K562 (cell line): ENCODE measurements around the gene ANKRD24. TPM values are rescaled to one million over a fixed set of nuclear protein-coding genes. Genes with fewer than 3 reads are reported as not detected.
A peak's percentile ranks its signal among the peaks of the same experiment; 100 is the strongest.
"Not testable (repeated sequence)": the region's sequence is repeated elsewhere in the genome, so short reads cannot be mapped to it uniquely, and the experiment has no call there.

Source experiments
- ATAC-seq: fragments of 200-7000 bp; cut with Tn5 transposase; 3 replicates; pipeline ENCODE4 v1.9.1; 2020; ENCODE audit warnings: moderate library complexity
- BruUV-seq: library from RNA; stranded (reverse); fragments of 400-500 nt; replicated peaks from 2 replicates; lab custom pipeline; 2021; lab: Mats Ljungman, UMichigan
- CTCF ChIA-PET: fragments of 300-600 bp; formaldehyde crosslinking; extraction: SDS; loops from one replicate; lab custom pipeline; 2021; ENCODE audit warnings: low intra/inter-chr PET ratio; lab: Yijun Ruan, JAX
- POLR2A ChIA-PET: fragments of 300-600, 350-650 bp; sonication (Branson Sonifier 250); formaldehyde crosslinking; extraction: SDS; loops from one replicate; lab custom pipeline; 2021; ENCODE audit warnings: antibody characterized with exemption, inconsistent platforms; lab: Yijun Ruan, JAX
- DNase-seq, 4 experiments: peaks; one replicate each; pipeline versions ENCODE4 v3.0.0 to v3.0.0-alpha.2; 2011 to 2018; ENCODE audit warnings: low spot score in 3 of 4, mixed read lengths in 3 of 4; ENCODE audit errors: extremely low read depth in 1 of 4
- FAIRE-seq: peaks from 2 replicates; lab custom pipeline; 2011; peaks lifted over from hg19 to GRCh38; lab: Jason Lieb, UNC
- H2AFZ ChIP-seq: 2 replicates; pipeline ENCODE4 v1.6.0; 2011; ENCODE audit warnings: low read depth, low read length, control low read depth, inconsistent platforms
- H3K27ac ChIP-seq: fragments of 200-600 bp; 3 replicates; pipeline ENCODE4 v1.8.0; 2011; ENCODE audit warnings: low read depth, mild to moderate bottlenecking, control low read depth, inconsistent platforms, low read length, moderate library complexity, mixed read lengths; ENCODE audit errors: extremely low read depth
- H3K27me3 ChIP-seq, 2 experiments: fragments of 300-600 bp in 1 of 2; 2 replicates in 1 of 2; 3 replicates in 1 of 2; pipeline versions ENCODE4 v1.6.0 to v1.8.0; 2011; ENCODE audit warnings: inconsistent platforms in 2 of 2, low read length in 2 of 2, mild to moderate bottlenecking in 1 of 2, mixed read lengths in 1 of 2, moderate library complexity in 1 of 2; ENCODE audit not compliant: control insufficient read depth in 2 of 2, insufficient read depth in 2 of 2
- H3K36me3 ChIP-seq: fragments of 300-600 bp; 3 replicates; pipeline ENCODE4 v1.8.0; 2011; ENCODE audit warnings: mild to moderate bottlenecking, low read length, inconsistent platforms; ENCODE audit not compliant: control insufficient read depth, insufficient read depth
- H3K4me1 ChIP-seq, 2 experiments: fragments of 200-600 bp in 1 of 2; replicated peaks in 1 of 2; 2 replicates in 1 of 2; 3 replicates in 1 of 2; pipeline versions ENCODE4 v1.5.1 to v1.8.0; 2011; ENCODE audit warnings: inconsistent platforms in 2 of 2, low read length in 2 of 2, mild to moderate bottlenecking in 1 of 2, mixed read lengths in 1 of 2, moderate library complexity in 1 of 2; ENCODE audit not compliant: control insufficient read depth in 2 of 2, insufficient read depth in 2 of 2
- H3K4me2 ChIP-seq: 2 replicates; pipeline ENCODE4 v1.6.1; 2011; ENCODE audit warnings: low read length, control low read depth, inconsistent platforms, mixed read lengths; ENCODE audit not compliant: insufficient read depth
- H3K4me3 ChIP-seq: fragments of 200-600 bp; sonication (generic), shearing (Covaris generic); 2 replicates; pipeline ENCODE4 v1.5.1; 2016; ENCODE audit warnings: control low read depth, inconsistent platforms
- H3K79me2 ChIP-seq: fragments of 200-600 bp; 3 replicates; pipeline ENCODE4 v1.8.0; 2011; ENCODE audit warnings: low read length, inconsistent platforms; ENCODE audit not compliant: control insufficient read depth, insufficient read depth
- H3K9ac ChIP-seq, 2 experiments: 2 replicates each; pipeline versions ENCODE4 v1.6.0 to v1.6.1; 2011; ENCODE audit warnings: low read depth in 2 of 2, low read length in 2 of 2, control low read depth in 1 of 2, inconsistent platforms in 1 of 2, mild to moderate bottlenecking in 1 of 2, mixed read lengths in 1 of 2; ENCODE audit not compliant: insufficient read depth in 1 of 2
- H3K9me1 ChIP-seq: one replicate; pipeline ENCODE4 v1.6.0; 2011; ENCODE audit warnings: inconsistent platforms, mild to moderate bottlenecking, low read length, moderate library complexity; ENCODE audit not compliant: control insufficient read depth, insufficient read depth
- H3K9me3 ChIP-seq: replicated peaks from 2 replicates; pipeline ENCODE4 v1.5.1; 2011; ENCODE audit warnings: low read depth, low read length, inconsistent platforms; ENCODE audit not compliant: control insufficient read depth, insufficient read depth
- H4K20me1 ChIP-seq: replicated peaks from 2 replicates; pipeline ENCODE4 v1.6.1; 2011; ENCODE audit warnings: low read length, inconsistent platforms, mixed read lengths; ENCODE audit not compliant: control insufficient read depth, insufficient read depth
- BCOR ChIP-seq: fragments of 450-650 bp; IDR thresholded peaks from 2 replicates; pipeline ENCODE4 v1.6.1; 2016
- CHD4 ChIP-seq: fragments of 200-600 bp; sonication (generic); IDR thresholded peaks from 3 replicates; pipeline ENCODE4 v1.6.1; 2012; ENCODE audit warnings: low read depth, mild to moderate bottlenecking, mixed read lengths, low read length, inconsistent platforms; ENCODE audit not compliant: insufficient read depth, insufficient replicate concordance, poor library complexity, severe bottlenecking
- CREBBP ChIP-seq: IDR thresholded peaks from one replicate; pipeline ENCODE4 v1.6.1; 2012; ENCODE audit warnings: low read depth, mild to moderate bottlenecking, control low read depth, inconsistent platforms, low read length
- DACH1 ChIP-seq: fragments of 450-650 bp; IDR thresholded peaks from 2 replicates; pipeline ENCODE4 v1.6.1; 2018; ENCODE audit not compliant: partially characterized antibody
- FOXP1 ChIP-seq: sonication (generic); formaldehyde crosslinking; IDR thresholded peaks from 2 replicates; pipeline ENCODE4 v1.8.0; 2022; ENCODE audit warnings: mild to moderate bottlenecking, missing genetic modification reagents
- HDAC1 ChIP-seq, 2 experiments: fragments of 450-650 bp; IDR thresholded peaks; 2 replicates each; pipeline ENCODE4 v1.6.1; 2016 to 2017; ENCODE audit warnings: inconsistent platforms in 1 of 2, mild to moderate bottlenecking in 1 of 2, moderate library complexity in 1 of 2
- NKRF ChIP-seq: fragments of 450-650 bp; IDR thresholded peaks from 2 replicates; pipeline ENCODE4 v1.6.1; 2016; ENCODE audit warnings: borderline replicate concordance
- RBM25 ChIP-seq: fragments of 200-400 bp; formaldehyde crosslinking; IDR thresholded peaks from 2 replicates; pipeline ENCODE4 v1.6.1; 2018; ENCODE audit warnings: low read length, low read depth, moderate library complexity; ENCODE audit not compliant: severe bottlenecking
- RCOR1 ChIP-seq, 2 experiments: IDR thresholded peaks; 2 replicates each; pipeline ENCODE4 v1.6.1; 2012; ENCODE audit warnings: low read depth in 2 of 2, low read length in 2 of 2, borderline replicate concordance in 1 of 2, improper control_type of control experiment in 1 of 2
- ZKSCAN8 ChIP-seq: fragments of 200-800 bp; sonication (Bioruptor generic); IDR thresholded peaks from 2 replicates; pipeline ENCODE4 v1.6.1; 2016; ENCODE audit warnings: missing genetic modification characterization, missing compliant biosample characterization
- ZNF384 ChIP-seq: IDR thresholded peaks from 2 replicates; pipeline ENCODE4 v1.6.1; 2012; ENCODE audit warnings: low read depth, low read length, improper control_type of control experiment
- ZNF512 ChIP-seq: IDR thresholded peaks from 2 replicates; pipeline ENCODE4 v1.6.1; 2016; ENCODE audit warnings: missing genetic modification characterization, missing compliant biosample characterization
- WGBS: fragments of 100-300 bp; shearing (Covaris generic); methylation state at CpG from one replicate; pipeline ENCODE4 v1.1.6; 2016; ENCODE audit warnings: low coverage, mixed read lengths; ENCODE audit not compliant: insufficient coverage; ENCODE audit errors: missing lambda C conversion rate; 5-methylcytosine and 5-hydroxymethylcytosine counted together
- in situ Hi-C: fragments of 300-500 bp; cut with MboI; formaldehyde crosslinking; loops from 4 replicates; pipeline ENCODE4 v1.15.0; 2018; ENCODE audit warnings: inconsistent platforms, mixed read lengths
- intact Hi-C: fragments of 100-400 bp; cut with micrococcal nuclease; formaldehyde crosslinking; loops from 2 replicates; pipeline ENCODE4 v1.14.2; 2022
- polyA plus RNA-seq, 8 experiments: library from polyadenylated mRNA; depleted of rRNA in 4 of 8; stranded (reverse) in 5 of 8; unstranded in 3 of 8; fragments of >200 nt; fragmentation: Nextera tagmentation in 2 of 8; fragmentation: Illumina TruSeq in 1 of 8; extraction: Ambion mirVana in 2 of 8; extraction: Trizol in 1 of 8; gene quantifications; 2 replicates each; pipeline versions ENCODE4 v1.2.1 to v1.2.3, GENCODE V29; 2011 to 2014; ENCODE audit warnings: inconsistent platforms in 1 of 8, missing spikeins in 1 of 8
- total RNA-seq, 7 experiments: library from RNA; depleted of rRNA in 6 of 7; stranded (reverse); fragments of >200 nt in 6 of 7; fragmentation: Illumina TruSeq in 2 of 7; extraction: Trizol in 2 of 7; gene quantifications; 2 replicates each; pipeline versions ENCODE4 v1.2.1 to v1.2.3, GENCODE V29; 2011 to 2021; ENCODE audit warnings: low replicate concordance in 1 of 7

Gene ANKRD24
- total and polyA plus RNA-seq, 9 of the 15 experiments (the other 6 are each of a cell fraction or from before 2014, with no cell fraction given), result 0.07 to 0.12 (median 0.09) TPM; not detected in 5

GRCh38 chr19:4218523-4218922 is 36.0 kb downstream of the ANKRD24 start:
- H4K20me1 ChIP-seq, H3K4me1 ChIP-seq, H3K4me2 ChIP-seq, H3K36me3 ChIP-seq, H3K27ac ChIP-seq, in situ Hi-C loops, H3K4me3 ChIP-seq, H3K9me3 ChIP-seq, ATAC-seq, H3K9me1 ChIP-seq, DNase-seq, intact Hi-C loops, H3K79me2 ChIP-seq, H3K9ac ChIP-seq, BruUV-seq, H2AFZ ChIP-seq, CTCF ChIA-PET: not testable (repeated sequence)
- TF ChIP-seq ZNF512 (tag) (peak; percentile 65; the same call in 1 of the 2 replicates), ZNF384 (peak; percentile 55; the same call in 1 of the 2 replicates)
- 57% methylated on average over 1 of the region's 1 CpG for WGBS
- FAIRE-seq, result peak; percentile 19
- POLR2A ChIA-PET, result interaction anchor here (0.6 kb wide), 1 partner anchor 285 kb away, joined by 3 read pairs; no protein-coding TSS in a partner anchor
- H3K27me3 ChIP-seq, result peaks cover 3 to 20% of the 10 kb centered on the region in 2 experiments; a peak in 4 of 5 replicates

- ATAC-seq (no peak), DNase-seq (no peak), FAIRE-seq (no peak)
- Histone ChIP-seq H2AFZ (no peak overlapping the region), H3K79me2 (no peaks in the 10 kb centered on the region), H3K36me3 (no peaks in the 10 kb centered on the region), H3K4me2 (no peak overlapping the region), H3K9me3 (no peaks in the 10 kb centered on the region), H4K20me1 (no peaks in the 10 kb centered on the region), H3K4me3 (no peak overlapping the region), H3K27ac (no peak overlapping the region), H3K4me1 (peaks cover 0 to 14% of the 10 kb centered on the region in 2 experiments; a peak in 2 of 5 replicates), H3K27me3 (peaks cover 0 to 17% of the 10 kb centered on the region in 2 experiments; a peak in 1 of 5 replicates), H3K9ac (no peak overlapping the region), H3K9me1 (no peaks in the 10 kb centered on the region)
- in situ Hi-C loops (no loop called here), intact Hi-C loops (no loop called here)
- ChIA-PET POLR2A (interaction anchor here (0.6 kb wide), 1 partner anchor 595 kb away, joined by 3 read pairs; no protein-coding TSS in a partner anchor), CTCF (no interaction called here)
- WGBS, result 49% methylated on average over 7 of the region's 7 CpGs
- BruUV-seq, result no TSS peak
- TF ChIP-seq CHD4 (peak; percentile 50), HDAC1 (IDR thresholded peaks at IDR 0.05) (peak in 1 of 2 experiments; percentile 49; a peak in 1 of 4 replicates), CREBBP (no peak), NKRF (0 out of 2 replicates have a peak, but pooled peaks have one; percentile 32), FOXP1 (CRISPR knock-in tag) (no peak), RCOR1 (IDR thresholded peaks at IDR 0.05; ENCODE audit: borderline replicate concordance in 1 of 2, low read depth in 2 of 2, low read length in 2 of 2) (0 out of 4 replicates have a peak, but pooled peaks of 1 of the 2 experiments have one; percentile 11), BCOR (peak; percentile 92), ZKSCAN8 (CRISPR knock-in tag) (0 out of 2 replicates have a peak, but pooled peaks have one; percentile 52), RBM25 (peak; percentile 93), DACH1 (no peak)
Measured at GRCh38 chr19:4220188-4220587, 37.7 kb downstream of the ANKRD24 start.
